H1 (cell line): ENCODE measurements around the gene SMIM41. TPM values are rescaled to one million over a fixed set of nuclear protein-coding genes. Genes with fewer than 3 reads are reported as not detected.
A peak's percentile ranks its signal among the peaks of the same experiment; 100 is the strongest.

Experiments
- ATF2 ChIP-seq: IDR thresholded peaks from 2 replicates; pipeline ENCODE4 v1.6.1; 2012; ENCODE audit warnings: low read length, inconsistent platforms
- BRCA1 ChIP-seq: IDR thresholded peaks from 2 replicates; pipeline ENCODE4 v1.6.1; 2012; ENCODE audit warnings: low read depth, low read length, improper control_type of control experiment
- CHD7 ChIP-seq: fragments of 300-600 bp; sonication (generic); IDR thresholded peaks from 2 replicates; pipeline ENCODE4 v1.7.1; 2012; ENCODE audit warnings: low read length, moderate library complexity, mild to moderate bottlenecking, inconsistent platforms; ENCODE audit not compliant: insufficient replicate concordance
- FOSL1 ChIP-seq: IDR thresholded peaks from 2 replicates; pipeline ENCODE4 v1.6.1; 2011; ENCODE audit warnings: mild to moderate bottlenecking, low read depth, low read length, moderate library complexity; ENCODE audit not compliant: insufficient read depth
- TAF1 ChIP-seq: IDR thresholded peaks from 2 replicates; pipeline ENCODE4 v1.6.1; 2011; ENCODE audit warnings: mild to moderate bottlenecking, low read depth, low read length
- TAF7 ChIP-seq: optimal IDR thresholded peaks from 2 replicates; pipeline ENCODE3; 2011; ENCODE audit warnings: low read depth, mild to moderate bottlenecking, inconsistent platforms, low read length, moderate library complexity, borderline replicate concordance
- TCF12 ChIP-seq: IDR thresholded peaks from 2 replicates; pipeline ENCODE4 v1.6.1; 2011; ENCODE audit warnings: low read depth, mild to moderate bottlenecking, low read length
- polyA plus RNA-seq, 7 experiments: library from polyadenylated mRNA; depleted of rRNA in 3 of 7; stranded (reverse) in 5 of 7; unstranded in 2 of 7; fragments of >200 nt in 5 of 7; fragments of 200-250 nt in 2 of 7; gene quantifications; 1 replicate in 5 of 7; 2 replicates in 1 of 7; 4 replicates in 1 of 7; pipeline versions ENCODE4 v1.2.1 to v1.2.3, GENCODE V29; 2011 to 2013; ENCODE audit warnings: missing spikeins in 2 of 7, mixed read lengths in 2 of 7
- total RNA-seq: library from RNA; stranded (reverse); fragmentation: NEBNext Ultra II Directional; extraction: Animal tissue kit (Norgen Biotek cat#: 25700); gene quantifications from 2 replicates; pipeline ENCODE4 v1.2.1, GENCODE V29; 2021

SMIM41 gene
- total and polyA plus RNA-seq, 2 of the 8 experiments (the other 6 are each of a cell fraction or from before 2014, with no cell fraction given): 0.28 to 0.98 TPM

GRCh38 chr12:52069327-52070184 lies 9.9 kb upstream of the SMIM41 start, which contains the start of gene ATG101 (continued):
- no peak for TF ChIP-seq CHD7
- TF ChIP-seq TCF12: 0 out of 2 replicates have a peak, but pooled peaks have one; percentile 6
- no peak; the same call in 1 of the 2 replicates for TF ChIP-seq BRCA1
- no peak for TF ChIP-seq ATF2
- peak; percentile 81 for TF ChIP-seq TAF1
- TF ChIP-seq TAF7: no peak
- no peak for TF ChIP-seq FOSL1
